ENCODE data around the gene COBL. TPM values are rescaled to one million over a fixed set of nuclear protein-coding genes. Genes with fewer than 3 reads are reported as not detected.

The COBL gene
- total and polyA plus RNA-seq, 9 of the 15 experiments (the other 6 are each of a cell fraction or from before 2014, with no cell fraction given): 0.01 to 2.4 (median 0.09) TPM; not detected in 3

GRCh38 chr7:51101111-51101757 is 215.4 kb downstream of the COBL start:
- H3K9me3 ChIP-seq (replicated peaks; ENCODE audit: control insufficient read depth, insufficient read depth, low read depth, low read length): no peaks in the 10 kb centered on the region
- in situ Hi-C loops (cut with MboI): no loop called here
- DNase-seq (ENCODE audit: extremely low read depth in 1 of 4, low spot score in 3 of 4): no peak
- no peaks in the 10 kb centered on the region for H4K20me1 ChIP-seq (replicated peaks; ENCODE audit: control insufficient read depth, insufficient read depth, low read length)
- ChIA-PET CTCF (ENCODE audit: low intra/inter-chr PET ratio) (no interaction called here), POLR2A (no interaction called here)
- H3K36me3 ChIP-seq (ENCODE audit: control insufficient read depth, insufficient read depth, low read length): no peaks in the 10 kb centered on the region
- H3K79me2 ChIP-seq (ENCODE audit: control insufficient read depth, insufficient read depth, low read length): no peaks in the 10 kb centered on the region
- no peak for FAIRE-seq
- no peak overlapping the region for H3K27ac ChIP-seq (ENCODE audit: extremely low read depth, low read depth, low read length)
- H3K9me1 ChIP-seq (ENCODE audit: control insufficient read depth, insufficient read depth, low read length): no peaks in the 10 kb centered on the region
- H3K4me1 ChIP-seq (replicated peaks in 1 of 2; ENCODE audit: control insufficient read depth in 2 of 2, insufficient read depth in 2 of 2, low read length in 2 of 2): no peaks in the 10 kb centered on the region
- BruUV-seq (replicated peaks): no TSS peak
- 0% methylated on average over 1 of the region's 1 CpG for WGBS (ENCODE audit: insufficient coverage, low coverage, missing lambda C conversion rate)
- peaks cover 0 to 13% of the 10 kb centered on the region in 2 experiments; a peak in 2 of 5 replicates for H3K27me3 ChIP-seq (ENCODE audit: control insufficient read depth in 2 of 2, insufficient read depth in 2 of 2, low read length in 2 of 2)
- no peak overlapping the region for H2AFZ ChIP-seq (ENCODE audit: low read depth, low read length)
- no peak overlapping the region for H3K4me2 ChIP-seq (ENCODE audit: insufficient read depth, low read length)
- no peak for ATAC-seq
- TF ChIP-seq FOXK1 (CRISPR knock-in tag; IDR thresholded peaks at IDR 0.05; ENCODE audit: borderline replicate concordance) (no peak), SP1 (CRISPR knock-in tag; IDR thresholded peaks at IDR 0.05) (no peak), ZNF212 (CRISPR knock-in tag; IDR thresholded peaks at IDR 0.05) (no peak), TCF7L2 (IDR thresholded peaks at IDR 0.05; ENCODE audit: low read depth, low read length) (no peak), PTTG1 (tag; IDR thresholded peaks at IDR 0.05; ENCODE audit: low read depth) (no peak), ASH1L (IDR thresholded peaks at IDR 0.05; ENCODE audit: borderline replicate concordance, low read depth, partially characterized antibody) (no peak), HDAC8 (tag; IDR thresholded peaks at IDR 0.05) (no peak)
- TF ChIP-seq, protein P1, sequence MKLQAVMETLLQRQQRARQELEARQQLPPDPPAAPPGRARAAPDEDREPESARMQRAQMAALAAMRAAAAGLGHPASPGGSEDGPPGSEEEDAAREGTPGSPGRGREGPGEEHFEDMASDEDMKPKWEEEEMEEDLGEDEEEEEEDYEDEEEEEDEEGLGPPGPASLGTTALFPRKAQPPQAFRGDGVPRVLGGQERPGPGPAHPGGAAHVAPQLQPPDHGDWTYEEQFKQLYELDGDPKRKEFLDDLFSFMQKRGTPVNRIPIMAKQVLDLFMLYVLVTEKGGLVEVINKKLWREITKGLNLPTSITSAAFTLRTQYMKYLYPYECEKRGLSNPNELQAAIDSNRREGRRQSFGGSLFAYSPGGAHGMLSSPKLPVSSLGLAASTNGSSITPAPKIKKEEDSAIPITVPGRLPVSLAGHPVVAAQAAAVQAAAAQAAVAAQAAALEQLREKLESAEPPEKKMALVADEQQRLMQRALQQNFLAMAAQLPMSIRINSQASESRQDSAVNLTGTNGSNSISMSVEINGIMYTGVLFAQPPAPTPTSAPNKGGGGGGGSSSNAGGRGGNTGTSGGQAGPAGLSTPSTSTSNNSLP (IDR thresholded peaks at IDR 0.05; ENCODE audit: borderline replicate concordance, low read depth, low read length): no peak
- no peak overlapping the region for H3K4me3 ChIP-seq
- intact Hi-C loops (cut with micrococcal nuclease): no loop called here
- H3K9ac ChIP-seq (ENCODE audit: insufficient read depth in 1 of 2, low read depth in 2 of 2, low read length in 2 of 2): no peak overlapping the region
